GM19043 (cell line): ENCODE results near the gene STAU1.
"Not testable (repeated sequence)": the region's sequence is repeated elsewhere in the genome, so short reads cannot be mapped to it uniquely, and the experiment has no call there.

Source experiments
- ATAC-seq: cut with Tn5 transposase; IDR thresholded peaks from one replicate; pipeline ENCODE4 v1.9.1; 2021; ENCODE audit warnings: low read depth; ENCODE audit not compliant: unreplicated experiment

STAU1 gene, protein sequence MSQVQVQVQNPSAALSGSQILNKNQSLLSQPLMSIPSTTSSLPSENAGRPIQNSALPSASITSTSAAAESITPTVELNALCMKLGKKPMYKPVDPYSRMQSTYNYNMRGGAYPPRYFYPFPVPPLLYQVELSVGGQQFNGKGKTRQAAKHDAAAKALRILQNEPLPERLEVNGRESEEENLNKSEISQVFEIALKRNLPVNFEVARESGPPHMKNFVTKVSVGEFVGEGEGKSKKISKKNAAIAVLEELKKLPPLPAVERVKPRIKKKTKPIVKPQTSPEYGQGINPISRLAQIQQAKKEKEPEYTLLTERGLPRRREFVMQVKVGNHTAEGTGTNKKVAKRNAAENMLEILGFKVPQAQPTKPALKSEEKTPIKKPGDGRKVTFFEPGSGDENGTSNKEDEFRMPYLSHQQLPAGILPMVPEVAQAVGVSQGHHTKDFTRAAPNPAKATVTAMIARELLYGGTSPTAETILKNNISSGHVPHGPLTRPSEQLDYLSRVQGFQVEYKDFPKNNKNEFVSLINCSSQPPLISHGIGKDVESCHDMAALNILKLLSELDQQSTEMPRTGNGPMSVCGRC

DNA sequence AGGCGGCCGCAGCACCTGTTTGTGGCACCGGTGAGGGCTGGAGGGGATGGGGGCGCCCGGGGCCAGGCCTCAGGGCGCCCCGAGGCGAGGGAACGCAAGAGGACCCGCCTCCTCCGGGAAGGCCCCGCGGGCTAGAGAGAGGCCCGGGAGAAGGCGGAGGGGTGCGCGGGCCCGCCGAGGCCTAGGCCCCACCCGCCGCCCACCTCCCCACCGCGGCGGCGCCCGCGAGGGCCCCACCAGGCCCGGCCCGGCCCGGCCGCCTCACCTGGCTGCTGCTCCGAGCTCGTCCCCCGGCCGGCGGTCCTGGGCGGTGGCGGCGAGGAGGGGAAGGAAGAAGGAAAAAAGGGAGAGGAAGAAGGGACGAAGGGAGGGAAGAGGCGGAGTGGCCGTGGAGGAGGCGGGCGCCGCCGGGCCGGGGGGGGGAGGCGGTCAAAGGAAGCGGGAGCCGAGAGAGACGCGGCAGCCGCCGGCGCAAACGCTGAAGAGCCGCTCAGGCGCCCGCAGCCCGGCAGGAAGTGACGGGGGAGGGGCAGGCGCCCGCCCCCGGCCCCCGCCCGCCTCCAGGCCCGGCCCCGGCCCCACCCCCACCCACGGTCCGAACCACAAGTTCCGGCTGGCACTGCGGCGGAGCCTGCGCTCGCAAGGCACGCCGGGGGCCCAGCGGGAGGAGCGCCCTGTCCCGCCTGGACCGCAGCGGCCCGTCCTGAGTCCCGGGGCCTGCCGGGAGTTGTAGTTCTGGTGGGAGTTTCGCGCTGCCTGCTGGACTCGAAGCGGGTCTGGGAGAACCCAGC lies at the start of gene STAU1:
Gene STAU1, minus strand, starts transcription at position 484 of the 791 bp plus-strand sequence. CDS start 22,133 bp downstream, outside the sequence.
- ATAC-seq = peak; percentile 81

DNA sequence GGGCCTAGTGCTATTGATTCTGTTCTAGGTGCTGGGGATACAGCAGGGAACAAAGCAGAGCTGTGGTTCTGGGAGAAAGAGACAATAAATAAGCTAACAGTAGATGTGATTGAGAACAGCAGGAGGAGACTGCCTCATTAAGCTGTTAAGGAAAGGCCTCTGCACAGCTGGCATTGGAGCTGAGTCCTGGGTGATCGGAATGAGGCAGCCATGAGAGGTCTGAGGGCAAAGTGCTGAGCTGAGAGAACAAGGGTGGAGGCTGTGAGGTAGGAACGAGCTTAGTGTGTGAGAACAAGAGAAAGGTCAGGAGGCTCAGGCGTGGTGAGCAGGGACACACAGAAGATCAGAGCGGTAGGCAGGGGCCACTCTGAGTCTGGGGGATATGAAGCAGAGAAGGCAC lies 49.4 kb upstream of the STAU1 start:
- no peak for ATAC-seq

DNA sequence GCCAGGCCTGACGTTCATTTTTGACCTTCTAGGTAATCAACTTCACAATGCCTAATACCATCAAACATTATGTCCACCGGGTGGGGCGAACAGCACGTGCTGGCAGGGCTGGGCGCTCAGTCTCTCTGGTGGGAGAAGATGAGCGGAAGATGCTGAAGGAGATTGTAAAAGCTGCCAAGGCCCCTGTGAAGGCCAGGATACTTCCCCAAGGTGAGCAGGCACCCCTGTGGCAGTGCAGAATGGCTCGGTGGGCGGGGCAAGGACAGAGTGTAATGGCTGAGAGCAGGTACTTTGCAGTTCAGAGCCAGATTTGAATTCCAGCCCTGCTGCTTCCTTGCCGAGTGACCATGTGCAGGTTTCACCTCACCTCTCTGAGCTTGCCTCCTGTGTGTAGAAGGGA lies 48.2 kb upstream of the STAU1 start:
- ATAC-seq = no peak

DNA sequence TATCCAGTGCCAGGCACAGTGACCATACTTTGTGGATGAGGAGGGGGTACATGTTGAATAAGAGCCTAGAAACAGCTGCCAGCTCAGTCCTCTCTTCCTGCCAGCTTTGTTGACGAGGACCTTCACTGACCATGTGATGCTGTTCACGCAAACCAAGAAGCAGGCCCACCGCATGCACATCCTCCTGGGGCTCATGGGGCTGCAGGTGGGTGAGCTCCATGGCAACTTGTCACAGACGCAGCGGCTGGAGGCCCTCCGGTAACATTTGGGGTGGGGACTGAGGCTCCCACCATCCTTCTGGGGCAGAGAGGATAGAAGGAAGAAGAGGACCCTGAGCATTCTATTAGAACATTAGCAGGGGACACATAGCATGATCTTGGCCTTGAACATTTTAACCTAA lies 46.7 kb upstream of the STAU1 start:
- ATAC-seq = no peak

DNA sequence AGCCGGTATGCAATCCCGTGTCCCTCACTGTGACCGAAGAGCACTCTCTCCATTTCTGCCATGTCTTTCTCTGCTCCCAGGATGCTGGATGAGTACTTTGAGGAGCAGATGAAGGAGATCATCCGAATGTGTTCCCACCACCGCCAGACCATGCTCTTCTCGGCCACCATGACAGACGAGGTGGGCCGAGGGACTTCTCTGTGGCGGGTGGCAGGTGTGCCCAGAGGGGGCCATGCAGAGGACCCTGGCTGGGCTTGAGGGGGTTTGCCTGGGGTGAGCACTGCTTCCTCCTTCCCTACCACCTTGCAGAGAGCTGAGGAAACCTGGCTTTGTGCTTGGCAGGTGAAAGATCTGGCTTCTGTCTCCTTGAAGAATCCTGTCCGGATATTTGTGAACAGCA lies 45.1 kb upstream of the STAU1 start:
- ATAC-seq = no peak

DNA sequence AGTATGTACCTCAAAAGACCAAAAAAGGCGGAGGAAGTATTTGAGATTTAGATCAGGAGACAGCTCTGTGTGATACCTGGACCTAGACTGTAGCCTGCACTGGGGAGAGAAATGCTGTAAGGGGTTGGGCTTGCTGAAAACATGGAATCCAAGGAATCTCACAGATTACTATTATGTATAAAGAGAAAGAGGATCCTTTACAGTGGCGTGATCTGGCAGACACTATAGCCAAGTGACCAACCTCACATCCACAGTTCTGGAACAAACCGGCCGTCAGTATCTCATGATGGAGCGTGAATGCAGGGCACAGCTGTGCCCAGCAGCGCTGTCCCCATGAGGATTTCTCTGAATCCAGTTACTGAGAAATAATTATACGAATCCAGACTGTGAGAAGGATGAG lies 43.3 kb upstream of the STAU1 start:
- ATAC-seq = no peak

DNA sequence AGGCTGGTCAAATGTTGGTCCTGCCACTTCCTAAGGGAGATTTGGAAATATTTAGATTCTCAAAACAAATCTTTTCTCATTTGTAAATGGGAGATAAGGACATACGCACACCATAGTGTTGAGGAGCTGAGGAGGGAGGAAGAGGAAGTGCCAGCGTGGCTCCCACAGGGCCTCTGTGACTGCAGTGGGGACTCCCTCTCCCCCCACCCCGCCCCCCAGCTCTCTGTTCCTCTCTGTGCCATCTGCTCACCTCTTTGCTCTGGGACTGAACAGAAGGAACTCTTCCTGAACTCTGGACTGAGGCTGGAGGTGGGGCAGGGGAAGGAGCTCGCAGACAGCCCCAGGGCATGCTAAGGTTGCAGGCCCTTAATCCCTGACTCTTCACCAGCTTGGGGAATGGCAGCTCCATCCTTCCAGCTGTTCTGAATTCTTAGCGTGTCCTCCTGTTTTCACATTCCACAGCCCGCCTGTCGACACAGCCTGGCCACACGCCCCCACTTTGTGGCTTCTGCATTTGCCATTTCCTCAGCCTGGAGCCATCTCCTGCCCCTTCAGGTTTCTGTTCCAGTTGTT lies 42.5 kb upstream of the STAU1 start:
- no peak for ATAC-seq

DNA sequence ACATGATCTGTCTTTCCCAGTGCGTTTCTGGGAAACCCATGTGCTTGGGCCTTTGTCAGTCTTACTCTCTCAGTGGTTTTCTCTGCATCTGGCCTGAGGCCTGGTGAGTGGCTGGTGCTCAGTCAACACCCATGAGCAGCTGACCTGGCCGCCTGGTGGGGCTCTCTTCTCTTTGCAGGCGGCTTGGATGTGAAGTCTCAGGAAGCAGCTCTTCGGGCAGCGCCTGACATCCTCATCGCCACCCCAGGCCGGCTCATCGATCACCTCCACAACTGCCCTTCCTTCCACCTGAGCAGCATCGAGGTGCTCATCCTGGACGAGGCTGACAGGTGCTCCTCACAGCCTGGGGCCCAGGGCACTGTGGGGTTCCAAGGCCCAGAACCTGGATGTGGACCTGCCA lies 41.9 kb upstream of the STAU1 start:
- no peak for ATAC-seq

DNA sequence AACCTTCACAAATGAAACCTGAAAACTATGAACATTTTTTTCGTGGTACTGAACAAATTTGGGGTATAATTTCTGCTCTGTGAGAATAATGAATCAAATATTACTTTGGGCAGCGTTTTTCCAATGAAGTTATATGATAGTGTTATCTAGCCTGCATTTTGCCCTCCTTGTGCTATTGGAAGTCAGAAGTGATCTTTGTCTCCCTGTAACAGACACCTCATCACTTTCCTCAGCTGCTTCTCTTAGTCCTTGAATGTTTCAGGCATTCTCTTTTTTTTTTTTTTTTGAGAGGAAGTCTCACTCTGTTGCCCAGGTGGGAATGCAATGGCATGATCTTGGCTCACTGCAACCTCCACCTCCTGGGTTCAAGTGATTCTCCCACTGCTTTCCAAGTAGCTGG lies 41.2 kb upstream of the STAU1 start:
- no peak for ATAC-seq

DNA sequence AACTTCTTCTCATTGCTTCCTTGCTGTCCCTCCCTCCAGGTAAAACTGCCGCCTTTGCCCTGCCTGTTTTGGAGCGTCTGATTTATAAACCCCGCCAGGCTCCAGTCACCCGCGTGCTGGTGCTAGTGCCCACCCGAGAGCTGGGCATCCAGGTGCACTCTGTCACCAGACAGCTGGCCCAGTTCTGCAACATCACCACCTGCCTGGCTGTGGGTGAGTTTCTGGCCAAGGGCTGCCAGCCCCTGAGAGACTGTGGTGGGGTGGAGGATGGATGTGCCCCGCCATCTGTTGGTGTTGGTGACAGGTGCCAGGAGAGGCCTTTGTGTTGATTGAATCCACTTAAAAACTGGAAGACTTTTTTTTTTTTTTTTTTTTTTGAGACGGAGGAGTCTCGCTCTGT lies 40.5 kb upstream of the STAU1 start:
- no peak for ATAC-seq

DNA sequence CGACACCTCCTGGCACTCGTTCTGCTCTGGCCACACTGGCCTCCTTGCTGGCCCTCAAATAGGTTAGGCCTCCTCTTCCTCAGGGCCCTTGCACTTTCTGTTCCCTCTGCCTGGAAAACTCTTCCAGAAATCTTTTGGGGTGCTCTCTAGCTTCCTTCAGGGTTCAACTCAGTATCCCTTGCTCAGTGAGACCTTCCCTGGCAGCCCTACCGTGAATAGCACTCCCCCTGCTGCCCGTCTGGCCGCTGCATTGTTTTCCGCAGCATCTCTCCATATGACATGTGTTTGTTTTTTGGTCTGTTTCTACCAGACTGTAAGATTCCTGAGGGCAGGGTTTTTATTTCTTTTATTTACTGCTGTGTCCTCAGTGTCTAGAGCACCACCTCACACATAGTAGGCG lies 37.8 kb upstream of the STAU1 start:
- ATAC-seq = no peak

DNA sequence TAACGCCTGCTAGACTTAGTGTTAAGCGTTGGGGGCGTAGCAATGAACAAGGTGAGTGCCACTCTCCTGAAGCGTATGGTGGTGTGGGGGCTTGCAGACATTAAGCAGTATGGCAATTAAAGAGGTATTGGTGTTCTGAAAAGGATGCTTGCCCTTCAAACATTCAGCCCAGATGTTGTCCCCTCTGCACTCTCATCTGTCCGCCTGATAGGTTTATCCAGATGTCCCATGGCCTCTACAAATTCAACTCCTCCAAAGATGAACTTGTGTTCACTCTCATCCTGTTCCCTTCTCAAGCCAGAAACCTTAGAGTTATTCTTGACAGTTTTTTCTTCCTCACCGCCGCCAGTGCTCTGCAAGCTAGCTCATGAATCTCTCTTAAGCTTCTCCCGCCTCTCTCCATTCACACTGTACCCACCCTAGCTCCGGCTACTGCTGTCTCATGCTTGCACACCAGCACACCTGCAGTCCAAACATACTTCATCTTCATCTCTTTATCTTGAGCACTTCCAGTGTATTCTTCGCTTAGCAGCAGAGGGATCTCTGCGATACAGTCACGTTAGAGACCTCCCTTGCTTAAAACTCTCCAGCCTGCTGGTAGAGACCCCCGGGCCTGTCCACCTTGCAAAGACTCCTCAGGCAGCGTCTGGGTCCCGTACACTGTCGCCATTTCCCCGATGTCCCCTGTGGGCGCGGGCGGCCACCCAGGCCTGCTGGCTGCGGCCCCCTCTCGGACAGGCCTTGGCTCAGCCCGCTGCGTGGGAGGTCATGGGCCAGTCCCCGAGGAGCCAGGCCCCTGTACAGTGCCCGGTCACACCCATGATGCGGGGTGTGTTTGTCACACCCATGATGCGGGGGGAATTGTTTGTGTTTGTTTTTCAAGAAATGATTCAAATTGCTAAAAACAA lies 32.0 kb upstream of the STAU1 start:
- no peak for ATAC-seq

DNA sequence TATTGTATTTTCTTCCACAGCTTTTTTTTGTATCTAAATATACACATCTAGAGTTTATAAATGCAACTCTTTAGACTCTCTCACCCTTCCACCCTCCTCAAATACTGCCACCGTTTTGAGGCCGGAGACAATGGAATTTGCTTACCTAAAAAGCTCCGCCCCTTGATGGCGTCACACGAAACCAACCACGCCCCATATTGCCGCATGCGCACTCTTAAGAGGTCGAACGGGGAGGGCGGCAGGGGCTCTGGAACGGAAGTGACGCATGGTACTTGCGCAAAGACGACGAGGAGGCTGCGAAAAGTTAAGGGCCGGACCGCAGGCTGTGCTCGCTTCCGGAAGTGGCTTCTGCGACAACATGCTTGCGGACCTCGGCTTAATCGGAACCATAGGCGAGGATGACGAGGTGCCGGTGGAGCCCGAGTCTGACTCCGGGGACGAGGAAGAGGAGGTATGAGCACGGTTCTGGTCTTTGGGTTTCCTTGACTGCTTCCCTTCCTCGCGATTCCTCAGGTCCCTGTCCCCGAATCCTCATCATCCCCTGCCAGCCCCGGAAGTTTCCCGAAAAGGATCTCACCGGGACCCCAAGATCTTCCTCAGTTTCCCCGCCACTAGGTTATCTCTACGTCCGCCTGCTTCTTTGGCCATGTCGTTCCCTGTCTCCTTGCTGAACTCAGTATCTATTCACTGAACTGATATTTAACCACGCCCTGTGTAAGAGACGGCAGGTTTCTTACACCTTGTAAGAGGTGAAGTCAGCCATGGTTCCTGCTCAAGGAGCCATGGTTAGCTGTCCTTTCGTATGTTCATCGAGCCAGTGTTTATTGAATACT lies 31.2 kb upstream of the STAU1 start, which contains the start of gene DDX27:
Gene DDX27, plus strand, starts transcription at position 326 of the 833 bp plus-strand sequence. Its CDS starts 33 bp downstream, at position 359.
- peak; percentile 88 for ATAC-seq

DNA sequence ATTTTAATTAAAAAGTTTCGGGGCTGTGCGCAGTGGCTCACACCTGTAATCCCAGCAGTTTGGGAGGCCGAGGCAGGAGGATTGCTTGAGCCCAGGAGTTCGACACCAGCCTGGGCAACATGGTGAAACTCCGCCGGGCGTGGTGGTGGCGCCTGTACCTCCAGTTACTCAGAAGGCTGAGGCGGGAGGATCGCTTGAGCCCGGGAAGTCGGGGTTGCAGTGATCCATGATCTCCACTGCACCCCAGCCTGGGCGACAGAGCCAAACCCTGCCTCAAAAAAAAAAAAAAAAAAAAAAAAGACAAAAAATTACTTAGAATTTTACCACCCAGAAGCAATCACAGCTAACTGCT lies 30.6 kb upstream of the STAU1 start:
- ATAC-seq = not testable (repeated sequence)

DNA sequence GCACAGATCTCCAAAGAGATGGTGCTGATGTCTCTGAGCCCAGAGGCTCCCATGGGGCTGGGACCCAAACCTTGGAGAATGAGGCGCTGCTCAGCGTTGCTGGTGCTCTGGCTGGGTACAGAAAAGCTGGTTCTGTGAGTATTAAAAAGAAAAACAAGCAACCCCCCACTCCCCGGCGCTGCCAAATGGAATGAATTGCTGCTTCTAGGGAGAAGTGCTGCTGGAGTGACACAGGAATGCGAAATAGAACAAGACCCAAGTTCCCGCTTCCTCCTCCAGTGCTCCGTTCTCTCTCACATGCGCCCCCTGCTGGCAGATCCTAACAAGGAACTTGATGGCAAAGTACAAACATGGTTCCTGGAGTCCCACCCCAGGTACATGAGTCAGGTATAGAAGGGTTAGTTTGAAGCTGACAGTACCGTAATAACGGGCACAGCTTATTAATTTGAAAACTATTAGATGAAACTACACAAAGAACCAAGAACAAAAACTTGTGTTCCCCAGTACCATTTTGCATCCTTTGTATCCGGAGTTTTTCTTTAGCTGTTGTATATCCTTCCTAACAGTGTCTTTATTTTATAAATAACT lies 29.0 kb upstream of the STAU1 start:
- ATAC-seq = no peak

DNA sequence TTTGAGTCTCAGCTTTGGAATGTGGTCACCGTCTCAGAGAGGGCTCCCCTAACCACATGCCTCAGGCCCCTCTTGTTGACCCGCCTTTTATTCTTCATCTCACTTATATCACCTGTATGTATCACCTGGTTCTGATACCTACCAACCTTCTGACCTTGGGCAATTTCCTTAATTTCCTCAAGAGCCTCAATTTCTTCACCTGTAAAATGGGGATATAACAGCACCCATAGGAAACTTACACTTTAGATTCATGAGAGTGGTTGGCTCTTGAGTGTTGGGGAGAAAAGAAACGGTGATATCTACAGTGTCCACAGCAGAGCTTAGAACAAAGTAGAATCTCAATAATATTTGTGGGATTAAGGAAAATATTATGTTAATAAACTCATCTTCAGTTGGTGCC lies 27.1 kb upstream of the STAU1 start:
- no peak for ATAC-seq

DNA sequence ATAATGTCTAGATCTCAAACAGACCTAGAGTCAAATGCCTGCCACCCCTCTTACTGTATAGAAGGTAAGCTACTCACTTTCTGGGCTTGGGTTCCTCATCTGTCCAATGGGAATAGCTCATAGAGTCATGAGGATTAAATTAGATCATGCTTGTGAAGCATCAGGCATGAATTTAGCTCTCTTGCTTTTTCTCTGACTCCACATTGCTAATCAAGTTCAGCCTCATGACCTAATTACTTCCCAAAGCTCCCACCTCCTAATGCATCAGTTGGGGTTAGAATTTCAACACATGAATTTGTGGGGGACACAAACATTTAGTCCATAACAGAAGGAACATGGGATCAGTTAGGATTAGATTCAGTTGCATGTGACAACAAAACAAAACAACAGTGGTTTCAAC lies 26.4 kb upstream of the STAU1 start:
- no peak for ATAC-seq

DNA sequence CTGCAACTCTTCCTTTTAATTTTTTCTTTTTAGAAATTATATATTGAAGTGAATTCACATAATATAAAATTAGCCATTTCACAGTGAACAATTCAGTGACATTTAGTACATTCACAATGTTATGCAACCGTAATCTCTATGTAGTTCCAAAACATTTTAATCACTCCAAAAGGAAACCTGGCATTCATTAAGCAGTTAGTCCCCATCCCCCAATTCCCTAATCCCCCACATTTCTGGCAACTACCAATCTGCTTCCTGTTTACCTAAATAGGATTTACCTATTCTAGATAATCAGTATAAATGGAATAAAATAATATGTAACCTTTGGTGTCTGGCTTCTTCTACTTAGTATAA lies 22.6 kb upstream of the STAU1 start:
- ATAC-seq = no peak
